ENCODE measurements around the gene ZP1. TPM values are rescaled to one million over a fixed set of nuclear protein-coding genes. Genes with fewer than 3 reads are reported as not detected.

The ZP1 gene
- total and polyA plus RNA-seq, 2 of the 8 experiments (the other 6 are each of a cell fraction or from before 2014, with no cell fraction given), result not detected

DNA sequence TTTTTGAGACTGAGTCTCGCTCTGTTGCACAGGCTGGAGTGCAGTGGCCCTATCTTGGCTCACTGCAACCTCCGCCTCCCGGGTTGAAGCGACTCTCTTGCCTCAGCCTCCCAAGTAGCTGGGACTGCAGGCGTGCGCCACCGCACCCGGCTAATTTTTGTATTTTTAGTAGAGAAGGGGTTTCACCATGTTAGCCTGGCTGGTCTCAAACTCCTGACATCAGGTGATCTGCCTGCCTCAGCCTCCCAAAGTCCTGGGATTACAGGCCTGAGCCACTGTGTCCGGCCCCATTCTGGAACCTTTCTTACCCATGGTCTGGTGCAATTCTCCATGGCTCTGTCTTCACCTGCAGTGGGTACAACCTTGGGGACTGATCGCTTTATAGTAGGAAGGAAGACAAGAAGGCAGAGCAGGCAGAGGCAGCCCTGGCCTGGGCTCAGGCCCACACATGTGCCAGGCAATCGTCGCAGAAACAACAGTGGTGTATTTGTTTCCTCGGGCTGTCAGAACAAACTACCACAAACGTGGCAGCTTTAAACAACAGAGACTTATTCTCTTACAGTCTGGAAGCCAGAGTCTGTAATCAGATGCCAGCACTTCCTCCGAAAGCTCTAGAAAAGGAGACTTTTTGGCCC, 7.6 kb upstream of the ZP1 start (continued):
- TF ChIP-seq NRF1 (IDR thresholded peaks at IDR 0.05; ENCODE audit: low read depth, low read length) (no peak), EP300 (IDR thresholded peaks at IDR 0.05; ENCODE audit: borderline replicate concordance in 1 of 2, low read depth in 2 of 2, low read length in 2 of 2) (no peak), SRF (IDR thresholded peaks at IDR 0.05; ENCODE audit: low read depth, low read length) (no peak), HDAC2 (IDR thresholded peaks at IDR 0.05; ENCODE audit: borderline replicate concordance in 1 of 2, low read depth in 2 of 2, low read length in 2 of 2) (no peak), TEAD4 (IDR thresholded peaks at IDR 0.05; ENCODE audit: low read depth, low read length) (no peak), POLR2AphosphoS5 (IDR thresholded peaks at IDR 0.05; ENCODE audit: low read depth, low read length) (no peak), CBX8 (IDR thresholded peaks at IDR 0.05; ENCODE audit: borderline replicate concordance, low read depth, low read length) (no peak), BACH1 (IDR thresholded peaks at IDR 0.05; ENCODE audit: low read length) (no peak), CHD1 (IDR thresholded peaks at IDR 0.05; ENCODE audit: low read depth, low read length) (no peak)
- TF ChIP-seq, protein P1, sequence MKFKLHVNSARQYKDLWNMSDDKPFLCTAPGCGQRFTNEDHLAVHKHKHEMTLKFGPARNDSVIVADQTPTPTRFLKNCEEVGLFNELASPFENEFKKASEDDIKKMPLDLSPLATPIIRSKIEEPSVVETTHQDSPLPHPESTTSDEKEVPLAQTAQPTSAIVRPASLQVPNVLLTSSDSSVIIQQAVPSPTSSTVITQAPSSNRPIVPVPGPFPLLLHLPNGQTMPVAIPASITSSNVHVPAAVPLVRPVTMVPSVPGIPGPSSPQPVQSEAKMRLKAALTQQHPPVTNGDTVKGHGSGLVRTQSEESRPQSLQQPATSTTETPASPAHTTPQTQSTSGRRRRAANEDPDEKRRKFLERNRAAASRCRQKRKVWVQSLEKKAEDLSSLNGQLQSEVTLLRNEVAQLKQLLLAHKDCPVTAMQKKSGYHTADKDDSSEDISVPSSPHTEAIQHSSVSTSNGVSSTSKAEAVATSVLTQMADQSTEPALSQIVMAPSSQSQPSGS (IDR thresholded peaks at IDR 0.05; ENCODE audit: low read length), result no peak
- TF ChIP-seq, protein P2, sequence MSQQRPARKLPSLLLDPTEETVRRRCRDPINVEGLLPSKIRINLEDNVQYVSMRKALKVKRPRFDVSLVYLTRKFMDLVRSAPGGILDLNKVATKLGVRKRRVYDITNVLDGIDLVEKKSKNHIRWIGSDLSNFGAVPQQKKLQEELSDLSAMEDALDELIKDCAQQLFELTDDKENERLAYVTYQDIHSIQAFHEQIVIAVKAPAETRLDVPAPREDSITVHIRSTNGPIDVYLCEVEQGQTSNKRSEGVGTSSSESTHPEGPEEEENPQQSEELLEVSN (IDR thresholded peaks at IDR 0.05), result no peak
- TF ChIP-seq, protein P3, sequence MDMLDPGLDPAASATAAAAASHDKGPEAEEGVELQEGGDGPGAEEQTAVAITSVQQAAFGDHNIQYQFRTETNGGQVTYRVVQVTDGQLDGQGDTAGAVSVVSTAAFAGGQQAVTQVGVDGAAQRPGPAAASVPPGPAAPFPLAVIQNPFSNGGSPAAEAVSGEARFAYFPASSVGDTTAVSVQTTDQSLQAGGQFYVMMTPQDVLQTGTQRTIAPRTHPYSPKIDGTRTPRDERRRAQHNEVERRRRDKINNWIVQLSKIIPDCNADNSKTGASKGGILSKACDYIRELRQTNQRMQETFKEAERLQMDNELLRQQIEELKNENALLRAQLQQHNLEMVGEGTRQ (IDR thresholded peaks at IDR 0.05; ENCODE audit: low read length), result no peak
